ENCODE data around the gene TCF3.
A peak's percentile ranks its signal among the peaks of the same experiment; 100 is the strongest.

The TCF3 gene

GRCh38 chr19:1580957-1581356 is 71.5 kb downstream of the TCF3 start:
- DNase-seq (ENCODE audit: low read depth) = no peak

DNA sequence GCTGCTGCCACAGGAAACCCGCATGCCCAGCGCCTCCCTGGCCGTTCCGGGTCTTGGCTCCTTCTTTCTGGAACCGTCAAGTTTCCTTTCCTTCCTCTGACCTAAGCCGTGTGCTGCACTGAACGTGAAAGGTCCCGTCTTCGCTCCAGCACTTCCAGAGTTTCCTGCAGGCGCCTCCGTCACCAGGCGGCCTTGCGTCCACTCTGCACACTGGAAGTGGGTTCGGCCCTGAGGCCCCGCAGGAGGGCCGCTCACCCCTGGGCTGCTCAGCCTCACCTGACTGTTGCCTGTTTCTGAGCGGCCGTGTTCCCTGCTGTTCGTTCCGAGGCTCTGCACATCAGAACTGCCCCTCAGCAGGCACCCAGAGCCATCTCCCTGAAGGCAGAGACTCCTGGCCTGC is 72.0 kb downstream of the TCF3 start:
- no peak for DNase-seq (ENCODE audit: low read depth)

DNA sequence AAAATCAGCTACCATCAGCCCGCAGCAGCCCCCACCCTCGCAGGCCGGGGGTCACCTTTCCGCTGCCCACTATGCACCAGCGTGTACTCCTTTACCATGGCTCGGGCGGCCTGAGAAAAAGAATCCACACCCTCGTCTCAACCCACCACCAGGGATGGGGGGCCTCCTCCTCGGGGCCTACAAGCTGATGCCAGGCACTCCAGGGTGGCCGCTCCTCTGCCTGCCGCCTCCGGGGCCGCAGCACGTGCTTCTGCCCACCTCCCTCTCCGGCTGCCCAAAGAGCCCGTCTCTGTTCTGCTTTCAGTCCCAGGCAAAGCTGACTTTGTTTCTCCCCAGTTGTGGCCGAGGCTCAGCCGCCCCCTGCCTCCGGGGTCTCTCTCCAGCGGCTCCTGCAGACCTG is 73.2 kb downstream of the TCF3 start:
- no peak for DNase-seq (ENCODE audit: low read depth)

GRCh38 chr19:1577929-1578618 is 74.3 kb downstream of the TCF3 start:
- DNase-seq (ENCODE audit: low read depth) = no peak

DNA sequence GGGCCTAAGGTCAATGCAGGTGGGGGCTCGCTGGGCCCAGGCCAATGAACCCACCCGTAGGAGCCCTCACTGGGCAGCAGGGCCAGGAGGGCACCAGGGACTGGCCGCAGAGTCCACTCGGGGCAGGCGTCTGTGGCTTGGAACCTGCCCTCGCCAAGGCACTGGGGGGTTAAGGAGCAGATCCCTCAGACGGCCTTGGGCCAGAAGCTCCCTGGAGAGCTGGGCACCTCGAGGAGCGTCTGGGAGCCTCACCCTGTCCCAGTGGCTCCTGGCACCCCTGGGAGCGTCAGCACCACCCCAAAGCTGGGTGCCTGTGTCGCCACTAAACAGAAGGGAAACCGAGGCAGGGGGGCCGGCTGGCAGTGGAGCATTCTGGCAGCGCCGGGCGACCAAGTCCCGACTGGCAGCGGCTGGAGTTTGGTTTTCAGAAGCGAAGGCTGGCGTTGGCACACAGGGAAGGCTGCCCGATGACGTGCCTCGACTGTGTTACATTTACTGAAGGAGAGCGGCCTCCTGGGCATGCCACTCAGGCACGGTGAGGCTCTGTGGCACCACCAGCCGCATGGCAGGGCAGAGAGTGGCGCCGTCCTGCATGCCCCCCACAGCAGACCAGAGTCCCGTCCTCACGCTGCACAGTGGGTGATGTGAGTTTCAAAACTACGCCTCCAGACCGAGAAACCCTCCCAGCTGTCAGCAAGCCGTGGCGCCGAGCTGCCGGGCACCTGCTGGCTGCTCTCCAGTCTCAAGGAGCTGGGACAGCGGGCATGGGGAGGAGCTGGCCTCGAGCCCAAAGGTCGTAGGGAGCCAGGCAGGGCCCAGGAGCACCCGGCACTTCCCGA is 75.1 kb downstream of the TCF3 start:
- DNase-seq (ENCODE audit: low read depth) = no peak

DNA sequence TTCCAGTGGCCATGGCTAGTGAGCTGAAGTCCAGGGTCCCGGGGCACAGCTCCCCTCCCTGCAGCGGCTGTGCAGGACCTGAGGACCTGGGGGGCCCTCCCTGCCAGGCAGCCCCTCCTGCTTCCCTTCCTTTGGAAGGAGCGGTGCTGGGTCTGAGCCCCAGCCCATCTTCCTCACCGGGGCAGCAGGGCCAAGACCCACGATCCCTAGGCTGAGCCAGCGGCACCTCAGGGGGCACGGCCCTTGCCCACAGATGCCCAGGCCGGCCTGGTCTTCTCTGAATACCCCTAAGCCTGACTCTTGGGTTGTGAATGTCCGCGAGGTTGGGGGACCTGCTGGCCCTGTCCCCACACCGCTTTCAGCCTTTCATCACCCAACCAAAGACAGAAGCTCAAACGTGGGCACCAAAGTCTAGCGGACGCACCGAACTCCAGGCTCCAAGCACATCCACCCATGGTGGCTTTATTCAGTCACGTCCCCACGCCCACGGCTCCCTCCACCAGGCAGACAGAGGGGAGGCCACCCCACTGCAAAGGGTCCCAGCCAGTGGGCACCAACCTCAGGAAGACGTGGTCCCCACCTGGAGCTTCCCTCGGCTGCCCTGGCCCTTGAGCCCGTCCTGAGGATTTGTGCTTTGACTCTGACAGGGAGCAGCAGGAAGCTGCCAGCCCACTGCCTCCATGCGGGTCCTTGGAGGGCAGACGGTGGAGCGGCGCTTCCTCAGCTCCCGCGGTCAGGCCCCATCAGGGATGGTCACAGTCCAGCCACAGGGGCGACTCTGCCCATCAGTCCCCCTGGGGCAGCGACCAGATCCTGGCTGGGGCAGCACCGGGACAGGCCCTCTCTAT is 75.9 kb downstream of the TCF3 start:
- DNase-seq (ENCODE audit: low read depth) = no peak

- DNase-seq (ENCODE audit: low read depth) = no peak
These were observed 76.8 kb downstream of the TCF3 start for GRCh38 chr19:1575323-1576241.

DNA sequence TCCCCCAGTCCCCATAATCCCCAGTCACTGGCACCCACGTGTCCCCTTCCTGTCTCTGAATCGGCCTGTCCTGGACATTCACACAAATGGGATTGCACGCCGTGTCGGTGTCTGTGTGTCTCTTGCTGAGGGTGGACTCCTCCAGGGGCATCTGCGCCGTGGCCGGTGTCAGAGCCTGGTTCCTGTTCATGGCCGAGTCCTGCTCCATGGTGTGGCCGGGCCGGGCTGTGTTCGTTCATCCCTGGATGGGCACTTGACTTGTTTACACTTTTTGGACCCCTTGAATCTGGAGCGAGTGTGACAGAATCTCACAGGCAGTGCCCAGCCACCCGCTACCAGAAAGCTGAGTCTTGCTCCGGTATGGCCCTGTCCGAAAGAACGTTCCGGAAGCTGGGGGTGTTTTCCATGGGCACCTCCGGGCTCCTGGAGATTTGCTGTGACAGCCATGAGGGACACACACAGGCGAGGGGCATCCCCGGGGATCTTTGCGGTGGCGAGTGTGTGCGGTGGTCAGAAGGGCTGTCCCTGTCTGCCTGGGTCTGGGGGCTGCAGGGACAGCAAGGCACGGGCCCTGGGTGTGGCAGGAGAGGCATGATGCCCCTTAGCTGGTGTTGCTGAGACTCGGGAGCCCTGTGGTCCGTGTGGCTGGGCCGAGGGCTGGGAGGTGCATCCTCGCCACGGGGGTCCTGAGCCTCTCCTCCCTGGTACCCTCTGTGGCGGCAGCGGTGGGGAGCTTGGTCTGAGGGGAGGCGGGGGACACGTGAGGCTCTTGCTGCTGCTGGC is 77.9 kb downstream of the TCF3 start:
- no peak for DNase-seq (ENCODE audit: low read depth)

GRCh38 chr19:1572795-1573194 is 79.6 kb downstream of the TCF3 start:
- DNase-seq (ENCODE audit: low read depth) = no peak

DNA sequence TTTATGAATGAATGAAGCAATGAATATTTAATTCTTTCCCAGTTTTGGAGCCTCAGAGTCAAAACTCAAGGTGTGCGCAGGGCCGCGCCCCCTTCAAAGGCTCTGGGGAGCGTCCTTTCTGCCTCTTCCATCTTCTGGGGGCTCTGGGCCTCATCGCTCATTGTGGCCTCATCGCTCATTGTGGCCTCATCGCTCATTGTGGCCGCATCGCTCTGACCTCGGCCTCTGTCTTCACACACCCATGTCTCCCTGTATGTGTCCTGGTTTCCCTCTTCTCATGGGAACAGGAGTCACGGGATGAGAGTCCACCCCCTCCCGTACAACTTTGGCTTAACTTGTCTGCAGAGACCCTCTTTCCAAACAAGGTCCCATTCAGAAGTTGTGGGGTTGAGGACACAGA is 81.1 kb downstream of the TCF3 start:
- DNase-seq (ENCODE audit: low read depth) = no peak

DNA sequence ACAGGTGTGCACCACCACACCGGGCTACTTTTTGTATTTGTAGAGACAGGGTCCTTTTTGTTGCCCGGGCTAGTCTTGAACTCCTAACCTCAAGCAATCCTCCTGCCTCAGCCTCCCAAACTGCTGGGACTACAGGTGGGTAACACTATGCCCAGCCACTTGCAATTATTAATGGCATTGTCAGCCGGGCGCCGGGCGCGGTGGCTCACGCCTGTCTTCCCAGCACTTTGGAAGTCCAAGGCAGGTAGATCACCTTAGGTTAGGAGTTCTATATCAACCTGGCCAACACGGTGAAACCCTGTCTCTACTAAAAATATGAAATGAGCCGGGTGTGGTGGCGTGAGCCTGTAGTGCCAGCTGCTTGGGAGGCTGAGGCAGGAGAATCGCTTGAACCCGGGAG is 81.6 kb downstream of the TCF3 start:
- DNase-seq (ENCODE audit: low read depth) = no peak

DNA sequence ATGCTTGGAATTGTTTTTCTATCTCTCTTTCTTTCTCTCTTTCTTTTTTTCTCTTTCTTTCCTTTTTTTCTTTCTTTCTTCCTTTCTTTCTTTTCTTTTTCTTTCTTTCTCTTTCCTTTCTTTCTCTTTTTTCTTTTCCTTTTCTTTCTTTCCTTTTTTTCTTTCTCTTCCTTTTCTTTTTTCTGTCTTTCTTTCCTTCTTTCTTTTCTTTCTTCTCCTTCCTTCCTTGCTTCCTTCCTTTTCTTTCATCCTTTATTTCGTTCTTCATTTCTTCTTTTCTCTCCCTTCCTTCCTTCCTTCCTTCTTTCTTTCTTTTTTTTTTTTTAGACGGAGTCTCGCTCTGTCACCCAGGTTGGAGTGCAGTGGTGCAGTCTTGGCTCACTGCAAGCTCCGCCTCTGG is 82.4 kb downstream of the TCF3 start:
- DNase-seq (ENCODE audit: low read depth) = no peak

DNA sequence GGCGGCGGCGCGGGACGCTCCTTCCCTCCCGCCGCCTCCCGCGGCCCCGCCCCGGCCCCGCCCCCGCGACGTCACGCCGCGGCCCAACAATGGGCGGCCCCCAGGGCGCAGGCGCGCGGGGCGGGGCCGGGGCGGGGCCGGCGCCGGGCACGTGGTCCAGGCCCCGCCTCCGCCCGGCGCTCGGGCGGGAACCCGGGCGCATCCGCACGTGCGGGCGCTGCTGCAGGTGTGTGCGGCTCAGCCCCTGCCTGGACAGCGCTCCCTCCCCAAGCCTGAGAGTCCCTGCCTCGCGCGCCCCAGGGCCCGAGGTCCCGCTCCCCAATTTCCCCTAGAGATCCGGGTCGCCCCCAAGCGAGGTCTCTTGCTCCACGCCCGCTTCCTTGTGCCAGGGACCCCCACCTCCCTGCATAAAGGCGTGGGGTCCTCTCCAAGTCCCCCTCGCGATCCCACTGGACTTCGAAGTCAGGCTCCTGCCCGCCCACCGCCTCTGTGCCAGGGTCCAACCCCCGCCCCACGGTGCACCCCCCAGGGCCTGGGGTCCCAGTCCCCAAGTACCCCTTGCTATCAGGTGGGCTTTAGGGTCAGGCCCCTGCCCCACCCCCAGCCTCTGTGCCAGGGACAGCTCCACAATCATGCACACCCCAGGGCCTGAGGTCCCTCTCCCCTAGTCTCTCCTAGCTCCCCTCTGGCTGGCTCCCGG is 83.9 kb downstream of the TCF3 start, which contains the start of gene MEX3D:
TSS of gene MEX3D (minus strand) at position 6 of the 700 bp plus-strand sequence. CDS start 267 bp downstream, outside the sequence.
- peak; percentile 59 for DNase-seq (ENCODE audit: low read depth)

GRCh38 chr19:1567848-1568227 is 84.6 kb downstream of the TCF3 start:
- no peak for DNase-seq (ENCODE audit: low read depth)

DNA sequence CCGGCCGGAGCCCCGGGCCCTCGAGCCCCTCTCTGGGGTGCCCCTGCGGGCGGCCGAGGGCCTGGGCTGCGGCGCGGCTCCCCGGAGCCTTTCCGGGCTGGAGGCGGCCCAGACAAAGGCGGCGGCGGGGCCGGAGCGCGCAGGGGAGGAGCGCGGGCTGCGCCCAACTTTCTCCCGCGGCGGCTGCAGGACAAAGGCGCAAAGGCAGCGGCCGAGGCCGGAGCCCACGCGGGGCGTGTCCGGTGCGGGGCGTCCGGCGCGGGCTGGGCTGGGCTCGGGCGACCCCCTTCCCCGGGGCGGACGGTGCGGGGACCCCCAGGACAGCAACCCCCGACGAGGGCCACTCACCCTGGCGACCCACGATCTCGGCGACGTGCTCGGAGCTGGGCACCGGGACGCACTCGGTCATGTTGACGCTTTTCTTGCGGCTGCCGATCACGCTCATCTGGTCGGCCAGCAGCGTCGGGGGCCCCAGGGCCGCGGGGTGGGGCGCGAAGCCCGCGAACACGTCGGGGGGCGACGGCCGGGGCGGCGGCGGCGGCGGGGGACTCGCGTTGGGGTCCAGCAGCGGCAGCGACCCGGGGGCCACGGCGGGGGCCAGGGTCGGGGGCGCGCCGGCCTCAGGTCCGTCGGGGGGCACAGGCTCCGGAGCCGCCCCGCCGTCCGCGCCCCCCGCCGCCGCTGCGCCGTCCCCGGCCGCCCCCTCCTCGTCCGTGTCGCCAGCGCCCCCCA is 85.1 kb downstream of the TCF3 start:
- no peak for DNase-seq (ENCODE audit: low read depth)

DNA sequence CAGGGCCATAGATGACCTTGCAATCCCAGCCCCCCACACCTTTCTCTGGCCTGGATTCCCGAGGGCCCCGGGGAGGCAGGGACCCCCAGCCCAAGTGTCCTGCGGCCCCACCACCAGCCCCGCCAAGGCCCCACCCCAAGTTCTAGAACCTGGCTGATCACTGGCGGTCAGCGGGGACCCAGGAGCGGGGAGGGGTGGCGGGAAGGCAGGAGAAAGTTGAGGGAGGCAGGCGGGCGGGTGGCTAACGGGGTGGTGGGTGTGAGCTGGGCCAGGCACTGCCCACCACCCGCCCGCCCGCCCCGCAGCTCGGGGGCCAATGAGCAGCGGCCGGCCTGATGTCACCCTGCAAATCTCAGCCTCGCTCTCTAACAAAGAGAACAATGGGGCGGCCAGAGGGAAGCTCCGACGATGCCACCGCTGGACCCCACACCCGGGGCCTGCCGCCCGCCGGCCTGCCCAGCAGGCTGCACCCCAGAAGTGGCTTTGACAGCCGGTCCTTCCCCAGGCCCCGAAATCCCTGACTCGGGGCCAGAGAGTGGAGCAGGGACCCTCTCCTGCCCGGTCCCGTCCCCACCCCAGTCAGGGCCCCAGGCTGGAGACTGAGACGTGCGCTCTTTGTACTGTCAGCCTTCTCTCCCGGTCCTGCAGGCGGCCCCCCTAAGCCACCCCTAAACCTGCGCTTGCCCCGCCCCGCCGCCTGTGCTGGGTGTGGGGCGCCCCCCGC is 85.9 kb downstream of the TCF3 start:
- peak; percentile 81 for DNase-seq (ENCODE audit: low read depth)

- DNase-seq (ENCODE audit: low read depth) = no peak
These were observed 89.2 kb downstream of the TCF3 start for GRCh38 chr19:1563251-1563650.

DNA sequence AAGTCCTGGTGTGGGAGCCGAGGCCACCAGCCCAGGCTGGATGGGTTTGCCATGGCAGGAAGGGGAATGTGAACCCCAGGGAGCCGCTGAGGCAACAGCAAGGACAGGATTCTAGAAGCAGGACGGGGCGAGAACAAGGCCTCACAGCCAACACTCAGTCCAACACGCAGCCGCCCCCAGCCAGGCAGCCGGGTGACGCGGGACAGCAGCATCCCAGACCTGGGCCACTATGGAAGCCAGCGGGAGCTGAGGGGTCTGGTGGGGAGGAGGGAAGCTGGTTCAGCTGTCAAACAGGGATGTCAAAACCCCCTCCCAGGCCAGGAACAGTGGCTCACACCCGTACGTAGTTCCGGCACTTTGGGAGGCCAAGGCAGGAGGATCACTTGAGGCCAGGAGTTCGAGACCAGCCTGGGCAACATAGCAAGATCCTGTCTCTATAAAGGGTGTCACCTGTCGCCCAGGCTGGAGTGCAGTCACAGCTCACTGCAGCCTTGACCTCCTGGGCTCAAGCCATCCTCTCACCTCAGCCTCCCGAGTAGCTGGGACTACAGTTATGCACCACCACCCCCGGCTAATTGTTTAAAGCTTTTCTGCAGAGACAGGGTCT is 91.1 kb downstream of the TCF3 start:
- no peak for DNase-seq (ENCODE audit: low read depth)
